Activated CD4-positive, alpha-beta T cell treated with anti-CD3 and anti-CD28 coated beads, Interleukin-2, amount 10 ng/mL, durations not matched to agents 7 days and 5 days (primary cell): ENCODE data around the gene KIAA1958. TPM values are rescaled to one million over a fixed set of nuclear protein-coding genes. Genes with fewer than 3 reads are reported as not detected.

Experiments
- CTCF ChIA-PET: fragments of 350-600 bp; sonication (Branson Sonifier 250); formaldehyde crosslinking; loops from one replicate; lab custom pipeline; 2021; ENCODE audit warnings: antibody characterized with exemption; lab: Charles Lee
- POLR2A ChIA-PET: fragments of 350-600 bp; sonication (Branson Sonifier 250); formaldehyde crosslinking; loops from one replicate; lab custom pipeline; 2021; ENCODE audit warnings: antibody characterized with exemption; lab: Charles Lee
- DNase-seq: peaks from one replicate; pipeline ENCODE4 v3.0.0-alpha.2; 2020
- H3K27ac Mint-ChIP-seq: one replicate; pipeline ENCODE4 v1.8.0; 2021; ENCODE audit warnings: mild to moderate bottlenecking, moderate library complexity, mixed read lengths
- H3K27me3 Mint-ChIP-seq: one replicate; pipeline ENCODE4 v1.8.0; 2021; ENCODE audit warnings: mixed read lengths
- H3K36me3 Mint-ChIP-seq: one replicate; pipeline ENCODE4 v1.8.0; 2021; ENCODE audit warnings: low read depth, mixed read lengths
- H3K4me1 Mint-ChIP-seq: one replicate; pipeline ENCODE4 v1.8.0; 2021; ENCODE audit warnings: mixed read lengths
- H3K4me3 Mint-ChIP-seq: one replicate; pipeline ENCODE4 v1.8.0; 2021; ENCODE audit warnings: mild to moderate bottlenecking, moderate library complexity, mixed read lengths
- H3K9me3 Mint-ChIP-seq: one replicate; pipeline ENCODE4 v1.8.0; 2021; ENCODE audit warnings: mixed read lengths
- total RNA-seq, 2 experiments: library from RNA; stranded (reverse); gene quantifications; one replicate each; pipeline ENCODE4 v1.2.3, GENCODE V29; 2021

Gene KIAA1958
- total RNA-seq, 2 experiments from 2014 or later, result 6.5 to 6.8 TPM

DNA sequence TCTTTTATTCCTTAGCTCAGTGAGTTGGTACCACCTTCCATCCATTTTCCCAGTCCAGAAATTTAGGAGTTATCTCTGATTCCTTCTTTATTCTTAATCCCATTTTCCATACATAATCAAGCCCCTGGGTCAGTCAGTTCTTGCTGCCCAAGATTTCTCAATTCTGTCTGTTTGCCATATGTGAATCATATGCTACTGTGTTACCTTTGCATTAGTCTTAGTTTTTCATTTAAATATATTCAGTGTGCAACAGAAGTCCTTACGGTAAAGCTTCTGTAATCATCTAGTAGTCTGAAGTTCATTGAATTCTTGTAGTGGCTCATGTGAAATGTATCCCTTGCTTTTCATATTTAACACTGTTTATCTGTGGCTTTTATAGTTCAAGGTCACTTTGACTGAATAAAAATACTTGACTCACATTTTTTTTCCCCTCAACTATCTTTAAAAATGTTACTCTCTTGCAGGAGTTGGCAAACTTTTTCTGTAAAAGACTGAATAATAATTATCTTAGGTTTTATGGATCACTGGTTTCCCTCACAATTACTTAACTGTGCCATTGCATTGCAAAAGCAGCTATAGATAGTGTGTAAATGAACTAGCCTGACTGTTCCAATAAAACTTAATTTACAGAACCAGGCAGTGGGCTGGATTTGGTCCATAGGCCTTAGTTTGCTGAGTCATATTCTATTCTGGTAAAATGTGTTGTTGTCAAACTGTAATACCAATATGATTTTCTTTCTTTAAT, 6.9 kb downstream of the KIAA1958 start:
- H3K27me3 Mint-ChIP-seq, result no peaks in the 10 kb centered on the region
- no peak overlapping the region for H3K4me3 Mint-ChIP-seq
- peaks cover 32% of the 10 kb centered on the region for H3K9me3 Mint-ChIP-seq
- ChIA-PET CTCF (interaction anchor here (1.1 kb wide), 1 partner anchor 16 kb away, joined by 3 read pairs; no protein-coding TSS in a partner anchor), POLR2A (no interaction called here)
- no peak overlapping the region for H3K27ac Mint-ChIP-seq
- peaks cover 33% of the 10 kb centered on the region for H3K36me3 Mint-ChIP-seq
- peaks cover 15% of the 10 kb centered on the region for H3K4me1 Mint-ChIP-seq
- no peak for DNase-seq

DNA sequence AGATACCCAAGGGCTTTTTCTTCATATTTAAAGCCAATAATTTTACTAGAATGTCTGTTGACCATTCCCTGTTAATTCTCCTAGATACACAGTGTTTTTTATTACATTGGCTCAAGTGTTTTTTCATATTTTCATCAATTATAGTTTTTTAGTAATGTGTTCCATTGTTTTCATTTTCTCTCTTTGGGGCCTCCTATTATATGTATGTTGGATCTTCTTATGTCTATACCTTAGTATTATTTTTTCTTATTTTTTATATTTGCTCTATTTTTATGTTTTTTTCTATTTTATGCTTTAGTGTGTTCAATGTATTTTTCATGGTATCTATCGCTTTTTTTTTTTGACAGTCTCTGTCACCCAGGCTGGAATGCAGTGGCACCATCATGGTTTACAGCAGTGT, 7.5 kb downstream of the KIAA1958 start:
- ChIA-PET CTCF (interaction anchor here (0.7 kb wide), 1 partner anchor 94 kb away, joined by 3 read pairs; no protein-coding TSS in a partner anchor), POLR2A (no interaction called here)
- DNase-seq, result no peak
- no peaks in the 10 kb centered on the region for H3K27me3 Mint-ChIP-seq
- no peak overlapping the region for H3K27ac Mint-ChIP-seq
- peaks cover 33% of the 10 kb centered on the region for H3K36me3 Mint-ChIP-seq
- no peak overlapping the region for H3K4me3 Mint-ChIP-seq
- H3K4me1 Mint-ChIP-seq, result peaks cover 11% of the 10 kb centered on the region
- peaks cover 32% of the 10 kb centered on the region for H3K9me3 Mint-ChIP-seq

DNA sequence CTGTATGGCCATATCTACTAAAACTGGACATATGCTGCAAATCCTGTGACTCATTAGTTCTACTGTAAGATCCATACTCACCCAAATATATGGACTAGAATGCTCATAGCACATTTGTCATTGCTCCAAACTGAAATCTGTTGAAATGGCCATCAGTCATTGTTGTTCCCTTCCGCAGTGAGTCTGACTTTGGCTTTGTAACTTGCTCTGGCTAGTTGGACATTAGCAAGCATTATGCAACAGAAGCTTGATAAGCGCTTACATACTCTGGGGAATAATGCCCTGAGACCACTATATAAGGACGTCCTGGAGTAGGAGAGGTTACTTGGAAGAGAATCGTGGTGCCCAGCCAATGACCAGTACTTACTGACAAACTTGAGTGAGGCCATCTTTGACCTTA, 9.0 kb downstream of the KIAA1958 start:
- POLR2A ChIA-PET, result no interaction called here
- Mint-ChIP-seq H3K27me3 (no peaks in the 10 kb centered on the region), H3K36me3 (peaks cover 33% of the 10 kb centered on the region), H3K27ac (no peak overlapping the region), H3K4me1 (peaks cover 2% of the 10 kb centered on the region), H3K4me3 (no peak overlapping the region), H3K9me3 (peaks cover 32% of the 10 kb centered on the region)
- CTCF ChIA-PET, result interaction anchor here (0.6 kb wide), 1 partner anchor 34 kb away, joined by 4 read pairs; no protein-coding TSS in a partner anchor
- no peak for DNase-seq

DNA sequence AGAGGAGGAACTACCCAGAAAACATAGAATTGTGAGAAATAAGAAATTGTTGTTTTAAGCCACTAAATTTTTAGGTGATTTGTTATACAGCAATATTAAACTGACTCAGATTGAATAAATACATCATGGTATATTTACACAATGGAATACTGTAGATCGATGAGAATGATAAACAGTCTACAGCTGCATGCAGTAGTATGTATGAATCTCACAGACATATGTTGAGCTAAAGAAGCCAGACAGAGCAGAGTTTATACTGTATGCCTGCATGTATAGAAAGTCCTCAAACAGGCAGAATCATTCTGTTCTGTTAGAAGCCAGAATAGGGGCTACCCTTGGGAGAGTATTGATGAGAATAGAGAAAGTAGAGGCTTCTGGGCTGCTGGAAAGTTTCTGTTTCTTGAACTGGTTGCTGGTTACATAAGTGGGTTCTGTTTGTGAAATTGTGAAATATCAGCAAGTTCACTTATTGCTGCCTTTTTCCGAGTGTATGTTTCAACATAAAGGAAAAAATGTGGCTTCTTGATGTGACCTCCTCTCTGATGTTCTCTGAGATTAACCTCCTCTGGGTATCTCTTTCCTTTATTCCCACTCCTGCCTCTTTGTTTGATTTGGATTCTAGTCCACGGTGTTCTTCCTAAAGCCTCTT, 9.6 kb downstream of the KIAA1958 start:
- no peak for DNase-seq
- ChIA-PET CTCF (interaction anchor here (0.6 kb wide), 1 partner anchor 18 kb away, joined by 3 read pairs; no protein-coding TSS in a partner anchor), POLR2A (no interaction called here)
- no peak overlapping the region for H3K27ac Mint-ChIP-seq
- no peak overlapping the region for H3K4me3 Mint-ChIP-seq
- peaks cover 33% of the 10 kb centered on the region for H3K36me3 Mint-ChIP-seq
- H3K4me1 Mint-ChIP-seq, result no peaks in the 10 kb centered on the region
- H3K9me3 Mint-ChIP-seq, result peaks cover 32% of the 10 kb centered on the region
- H3K27me3 Mint-ChIP-seq, result no peaks in the 10 kb centered on the region

DNA sequence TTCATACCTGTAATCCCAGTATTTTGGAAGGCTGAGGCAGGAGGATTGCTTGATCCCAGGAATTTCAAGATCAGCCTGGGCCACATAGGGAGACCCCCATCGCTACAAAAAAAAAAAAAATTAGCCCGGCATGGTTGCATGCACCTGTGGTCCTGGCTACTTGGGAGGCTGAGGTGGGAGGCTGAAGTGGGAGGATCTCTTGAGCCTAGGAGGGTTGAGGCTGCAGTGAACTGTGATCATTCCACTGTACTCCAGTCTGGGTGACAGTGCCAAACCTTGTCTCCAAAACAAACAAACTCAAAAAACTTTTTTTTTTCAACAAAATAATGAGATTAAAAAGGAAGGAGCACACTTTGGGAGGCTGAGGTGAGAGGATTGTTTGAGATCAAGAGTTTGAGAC, 14.2 kb downstream of the KIAA1958 start:
- H3K36me3 Mint-ChIP-seq, result peaks cover under 1% of the 10 kb centered on the region
- DNase-seq, result no peak
- no peak overlapping the region for H3K27ac Mint-ChIP-seq
- H3K27me3 Mint-ChIP-seq, result no peaks in the 10 kb centered on the region
- no peaks in the 10 kb centered on the region for H3K4me1 Mint-ChIP-seq
- peaks cover 2% of the 10 kb centered on the region for H3K9me3 Mint-ChIP-seq
- CTCF ChIA-PET, result no interaction called here
- POLR2A ChIA-PET, result no interaction called here
- H3K4me3 Mint-ChIP-seq, result no peak overlapping the region

DNA sequence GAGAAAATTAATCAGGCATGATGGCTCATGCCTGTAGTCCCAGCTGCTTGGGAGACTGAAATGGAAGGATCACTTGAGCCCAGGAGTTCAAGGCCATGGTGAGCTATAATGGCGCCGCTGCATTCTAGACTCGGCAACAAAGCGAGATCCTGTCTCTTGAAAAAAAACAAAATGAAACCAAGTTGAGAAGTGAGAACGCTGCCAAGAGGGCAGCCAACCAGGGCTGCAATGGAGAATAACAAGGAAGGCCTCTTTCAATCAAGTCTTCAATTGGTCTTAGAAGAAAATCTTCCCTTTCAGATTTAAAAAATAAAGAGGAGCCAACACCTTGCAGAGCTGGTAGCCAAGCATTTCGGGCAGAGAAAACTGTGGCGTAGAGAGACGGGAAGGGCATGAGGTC, 14.7 kb downstream of the KIAA1958 start:
- no peak overlapping the region for H3K4me3 Mint-ChIP-seq
- no peaks in the 10 kb centered on the region for H3K36me3 Mint-ChIP-seq
- no peaks in the 10 kb centered on the region for H3K4me1 Mint-ChIP-seq
- no peaks in the 10 kb centered on the region for H3K27me3 Mint-ChIP-seq
- CTCF ChIA-PET, result no interaction called here
- no peaks in the 10 kb centered on the region for H3K9me3 Mint-ChIP-seq
- POLR2A ChIA-PET, result no interaction called here
- DNase-seq, result no peak
- H3K27ac Mint-ChIP-seq, result no peak overlapping the region

DNA sequence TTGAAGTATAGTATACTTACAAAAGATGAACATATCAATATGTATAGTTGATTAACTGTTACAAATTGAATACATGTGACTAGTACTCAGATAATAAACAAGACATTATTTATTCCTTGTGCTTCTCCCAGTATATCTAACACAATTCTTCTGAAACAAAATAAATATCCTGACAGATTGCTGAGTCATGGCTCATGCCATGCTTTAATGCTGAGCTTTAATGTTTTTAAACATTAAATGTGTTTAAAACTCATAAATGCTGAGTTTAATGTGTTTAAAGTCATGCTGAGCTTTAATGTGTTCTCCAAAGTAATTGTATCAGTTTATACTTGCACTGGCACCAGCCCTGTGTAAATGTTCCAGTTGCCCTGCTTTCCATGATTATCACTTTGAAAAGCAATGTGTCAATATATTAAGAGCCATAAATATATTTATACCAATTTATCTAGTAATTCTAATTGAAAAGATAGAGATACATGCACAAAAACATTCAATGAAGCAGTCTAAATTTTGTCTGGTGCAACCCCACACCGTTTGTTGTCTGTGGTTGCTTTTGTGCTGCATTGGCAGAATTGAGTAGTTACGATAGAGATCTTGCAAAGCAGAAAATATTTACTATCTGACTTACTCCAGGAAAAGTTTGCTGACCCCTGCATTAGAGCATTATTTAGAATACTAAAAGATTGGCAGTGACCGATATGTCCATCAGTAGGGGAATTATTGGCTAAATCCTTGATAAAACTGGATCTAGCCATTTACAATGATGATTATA, 15.7 kb downstream of the KIAA1958 start:
- Mint-ChIP-seq H3K27ac (no peak overlapping the region), H3K36me3 (no peaks in the 10 kb centered on the region), H3K4me1 (no peaks in the 10 kb centered on the region), H3K4me3 (no peak overlapping the region), H3K27me3 (no peaks in the 10 kb centered on the region), H3K9me3 (no peaks in the 10 kb centered on the region)
- POLR2A ChIA-PET, result no interaction called here
- CTCF ChIA-PET, result no interaction called here
- DNase-seq, result no peak

DNA sequence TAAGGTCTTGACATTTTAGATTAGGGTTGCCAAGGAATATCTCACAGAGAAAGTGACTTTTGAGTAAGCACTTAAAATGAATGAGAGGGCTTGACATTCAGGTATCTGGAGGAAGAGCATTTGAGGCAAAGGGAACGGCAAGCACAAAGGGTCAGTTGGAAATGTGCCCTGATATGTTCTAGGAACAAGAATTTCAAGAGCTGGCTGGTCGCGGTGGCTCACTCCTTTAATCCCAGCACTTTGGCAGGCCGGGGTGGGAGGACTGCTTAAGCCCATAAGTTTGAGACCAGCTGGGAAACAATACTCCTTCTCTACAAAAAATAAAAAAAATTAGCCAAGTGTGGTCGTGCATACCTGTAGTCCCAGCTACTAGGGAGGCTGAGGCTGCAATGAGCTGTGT, 16.5 kb downstream of the KIAA1958 start:
- no peak for DNase-seq
- Mint-ChIP-seq H3K4me3 (no peak overlapping the region), H3K4me1 (peaks cover 1% of the 10 kb centered on the region), H3K27ac (no peak overlapping the region), H3K36me3 (no peaks in the 10 kb centered on the region), H3K9me3 (no peaks in the 10 kb centered on the region), H3K27me3 (no peaks in the 10 kb centered on the region)
- ChIA-PET CTCF (no interaction called here), POLR2A (interaction anchor here (0.7 kb wide), 1 partner anchor 39 kb away, joined by 3 read pairs; no protein-coding TSS in a partner anchor)

DNA sequence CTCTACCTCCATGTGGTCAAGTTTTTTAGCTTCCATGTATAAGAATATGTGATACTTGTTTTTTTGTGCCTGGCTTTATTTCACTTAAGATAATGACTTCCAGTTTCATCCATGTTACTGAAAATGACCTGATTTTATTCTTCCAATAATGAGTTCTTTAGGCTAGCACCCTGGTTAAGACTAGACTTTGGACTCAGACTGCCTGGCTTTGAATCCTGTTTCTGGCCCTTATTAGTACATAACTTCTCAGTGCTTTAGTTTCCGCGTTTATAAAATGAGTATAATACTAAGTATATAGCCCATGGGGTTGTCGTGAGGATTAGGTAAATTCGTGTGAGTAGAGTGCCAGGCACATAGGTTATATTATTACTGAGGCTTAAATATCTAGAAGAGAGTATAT, 18.5 kb downstream of the KIAA1958 start:
- Mint-ChIP-seq H3K4me3 (no peak overlapping the region), H3K27ac (no peak overlapping the region), H3K4me1 (peaks cover 1% of the 10 kb centered on the region), H3K9me3 (no peaks in the 10 kb centered on the region), H3K27me3 (no peaks in the 10 kb centered on the region), H3K36me3 (no peaks in the 10 kb centered on the region)
- no peak for DNase-seq
- POLR2A ChIA-PET, result no interaction called here
- CTCF ChIA-PET, result no interaction called here

DNA sequence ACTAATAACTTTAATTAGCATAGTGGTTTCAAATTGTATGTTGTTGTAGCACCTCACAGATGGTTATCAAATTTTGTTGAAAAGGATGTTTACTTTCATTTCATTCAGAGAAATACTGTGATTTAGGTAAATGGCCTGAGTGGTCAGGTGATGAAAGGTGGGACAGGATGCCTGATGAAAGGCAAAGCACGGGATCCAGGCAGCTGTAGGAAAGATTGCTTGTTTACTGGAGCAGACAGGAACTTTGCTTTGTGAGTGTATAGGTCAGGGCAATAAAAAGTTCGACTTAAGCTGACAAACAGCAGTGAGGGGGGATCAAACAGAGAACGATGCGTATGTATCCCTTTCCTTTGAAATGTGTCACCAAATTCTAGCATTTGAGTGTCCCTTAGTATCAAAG, 19.0 kb downstream of the KIAA1958 start:
- CTCF ChIA-PET, result no interaction called here
- H3K27ac Mint-ChIP-seq, result no peak overlapping the region

DNA sequence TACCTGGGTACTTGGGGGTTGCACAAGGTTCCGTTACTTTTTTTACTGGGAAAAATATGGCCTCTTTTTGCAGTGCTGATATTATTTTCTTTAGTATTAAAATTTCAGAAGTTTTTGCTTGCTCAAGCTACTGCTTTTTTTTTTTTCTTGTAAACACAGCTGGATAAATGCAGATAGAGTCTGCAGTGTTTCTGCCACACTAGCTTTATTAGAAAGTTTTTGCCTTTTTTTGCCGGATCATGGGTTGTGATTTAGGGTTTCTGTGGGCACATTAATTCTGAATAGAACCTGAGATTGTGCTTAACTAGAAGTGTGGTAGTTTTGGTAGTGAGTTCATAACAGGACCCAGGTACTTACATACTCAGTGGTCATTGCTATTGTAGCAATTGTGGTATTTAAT, 19.9 kb downstream of the KIAA1958 start:
- CTCF ChIA-PET, result interaction anchor here (0.5 kb wide), 1 partner anchor 10 kb away, joined by 3 read pairs; no protein-coding TSS in a partner anchor
- POLR2A ChIA-PET, result no interaction called here
- no peaks in the 10 kb centered on the region for H3K9me3 Mint-ChIP-seq

More for the DNA sequence above, 19.0 kb downstream of the KIAA1958 start:
- no peaks in the 10 kb centered on the region for H3K27me3 Mint-ChIP-seq
- peaks cover 1% of the 10 kb centered on the region for H3K4me1 Mint-ChIP-seq
- POLR2A ChIA-PET, result no interaction called here
- no peaks in the 10 kb centered on the region for H3K36me3 Mint-ChIP-seq
- no peaks in the 10 kb centered on the region for H3K9me3 Mint-ChIP-seq
- DNase-seq, result no peak
- no peak overlapping the region for H3K4me3 Mint-ChIP-seq

DNA sequence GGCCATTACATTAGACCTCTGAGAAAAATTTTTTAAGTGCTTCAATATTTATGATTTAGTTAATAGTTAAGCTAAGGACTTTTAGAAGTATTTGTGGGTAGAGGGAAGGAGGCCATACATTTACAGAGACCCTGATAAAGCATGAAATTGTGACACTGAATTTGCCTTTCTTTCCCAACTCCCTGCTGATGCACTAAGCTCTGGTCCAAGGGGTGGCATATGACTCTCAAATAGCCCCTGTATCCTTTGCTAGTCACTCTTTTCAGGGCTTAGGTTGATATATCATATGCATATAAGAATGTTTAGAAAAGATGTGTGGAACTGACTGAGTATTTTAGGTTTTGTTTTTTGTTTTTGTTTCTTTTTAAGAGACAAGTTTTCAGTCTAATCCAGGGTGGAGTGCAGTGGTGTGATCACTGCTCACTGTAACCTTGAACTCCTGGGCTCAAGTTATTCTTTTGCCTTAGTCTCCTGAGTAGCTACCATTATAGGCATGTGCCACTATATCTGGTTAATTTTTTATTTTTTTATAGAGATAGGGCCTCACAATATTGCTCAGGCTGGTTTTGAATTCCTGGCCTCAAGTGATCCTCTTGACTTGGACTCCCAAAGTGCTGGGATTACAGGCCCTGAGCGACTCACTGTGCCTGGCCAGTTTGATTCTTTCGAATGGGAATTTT, 20.5 kb downstream of the KIAA1958 start:
- Mint-ChIP-seq H3K27me3 (no peaks in the 10 kb centered on the region), H3K9me3 (no peaks in the 10 kb centered on the region), H3K4me1 (peaks cover 1% of the 10 kb centered on the region), H3K4me3 (no peak overlapping the region), H3K27ac (no peak overlapping the region), H3K36me3 (no peaks in the 10 kb centered on the region)
- CTCF ChIA-PET, result interaction anchor here (0.5 kb wide), 1 partner anchor 9 kb away, joined by 3 read pairs; no protein-coding TSS in a partner anchor
- no peak for DNase-seq
- POLR2A ChIA-PET, result no interaction called here

More for the DNA sequence above, 19.9 kb downstream of the KIAA1958 start:
- Mint-ChIP-seq H3K27me3 (no peaks in the 10 kb centered on the region), H3K36me3 (no peaks in the 10 kb centered on the region), H3K4me1 (peaks cover 1% of the 10 kb centered on the region), H3K4me3 (no peak overlapping the region), H3K27ac (no peak overlapping the region)
- DNase-seq, result no peak
